Left forelimb (tissue), 1 donor: ENCODE data around the gene LAYN.

Source experiments
- DNase-seq: peaks from one replicate; pipeline ENCODE4 v3.0.0-alpha.2; 2018; ENCODE audit warnings: low spot score

LAYN gene

DNA sequence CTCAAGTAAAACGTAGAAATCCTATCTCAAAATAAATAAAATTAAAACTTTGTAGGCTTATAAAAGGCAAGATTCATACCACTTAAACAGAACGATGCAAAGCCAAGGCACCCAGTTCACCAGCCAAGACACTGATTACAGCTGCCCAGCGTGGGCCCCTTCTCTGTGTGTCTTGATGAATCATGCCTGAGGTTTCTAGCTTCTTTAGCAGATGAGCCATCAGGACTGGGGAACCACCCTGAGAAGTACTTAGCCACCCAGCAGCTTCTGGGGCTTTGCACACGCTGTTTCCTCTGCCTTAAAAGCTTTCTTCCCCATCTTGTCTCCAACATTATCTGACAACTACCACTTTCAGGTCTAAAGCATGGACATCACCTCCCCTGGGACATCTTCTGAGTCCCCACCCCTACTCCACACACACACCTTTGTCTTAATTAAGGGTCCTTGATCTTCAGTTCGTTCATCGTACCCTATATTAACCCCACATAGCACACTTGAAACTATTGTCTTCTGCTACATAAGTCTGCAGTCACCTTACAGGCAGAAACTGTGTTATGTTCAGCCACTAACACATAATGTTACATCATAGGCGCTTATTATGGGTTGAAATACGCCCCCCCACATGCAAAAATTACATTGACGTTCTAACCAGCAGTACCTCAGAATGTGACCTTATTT is 8.7 kb upstream of the LAYN start:
- DNase-seq, result no peak

GRCh38 chr11:111532365-111532709 is 8.2 kb upstream of the LAYN start:
- DNase-seq, result no peak

DNA sequence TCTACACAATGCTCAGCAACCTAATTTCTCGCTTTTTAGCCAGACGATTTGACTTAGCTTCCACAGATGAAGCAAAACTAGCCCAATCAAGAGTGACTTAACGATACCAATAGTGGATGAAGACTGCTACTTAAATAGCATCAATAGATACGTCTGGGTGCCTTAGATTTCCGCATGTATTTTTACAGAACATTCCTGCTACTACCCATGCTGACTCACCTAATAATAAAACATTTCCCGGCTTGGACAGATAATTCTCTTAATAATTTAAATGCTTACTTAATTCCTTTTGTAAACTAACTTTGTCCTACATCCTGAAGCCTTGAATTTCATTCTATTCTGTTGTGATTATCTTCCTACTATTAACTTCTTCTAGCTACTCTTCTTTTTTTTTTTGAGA is 5.2 kb upstream of the LAYN start:
- no peak for DNase-seq

DNA sequence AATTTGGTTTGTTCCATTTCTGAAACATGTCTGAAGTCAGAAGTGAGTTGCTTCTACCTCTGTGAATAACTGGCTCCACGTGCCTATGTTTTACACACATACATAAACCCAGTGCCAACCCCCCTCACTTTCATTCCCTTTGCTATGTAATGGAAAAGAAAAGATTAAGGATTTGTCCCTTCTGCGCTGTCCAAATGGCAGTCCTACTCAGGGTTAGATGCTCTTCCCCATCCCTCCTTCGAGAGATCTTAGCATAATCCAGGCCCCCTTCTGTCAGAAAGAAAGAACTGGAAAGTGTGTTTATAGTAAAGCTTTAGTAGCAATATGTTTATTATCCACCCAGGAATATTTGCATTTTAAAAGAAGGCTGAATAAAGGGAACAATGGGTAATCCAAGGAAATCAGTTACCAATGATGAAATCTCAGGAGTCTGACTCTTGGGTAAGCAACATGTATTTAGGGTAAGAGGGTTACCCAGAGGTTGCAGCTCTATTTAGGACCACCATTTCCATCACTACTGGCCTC is 3.1 kb upstream of the LAYN start:
- no peak for DNase-seq

DNA sequence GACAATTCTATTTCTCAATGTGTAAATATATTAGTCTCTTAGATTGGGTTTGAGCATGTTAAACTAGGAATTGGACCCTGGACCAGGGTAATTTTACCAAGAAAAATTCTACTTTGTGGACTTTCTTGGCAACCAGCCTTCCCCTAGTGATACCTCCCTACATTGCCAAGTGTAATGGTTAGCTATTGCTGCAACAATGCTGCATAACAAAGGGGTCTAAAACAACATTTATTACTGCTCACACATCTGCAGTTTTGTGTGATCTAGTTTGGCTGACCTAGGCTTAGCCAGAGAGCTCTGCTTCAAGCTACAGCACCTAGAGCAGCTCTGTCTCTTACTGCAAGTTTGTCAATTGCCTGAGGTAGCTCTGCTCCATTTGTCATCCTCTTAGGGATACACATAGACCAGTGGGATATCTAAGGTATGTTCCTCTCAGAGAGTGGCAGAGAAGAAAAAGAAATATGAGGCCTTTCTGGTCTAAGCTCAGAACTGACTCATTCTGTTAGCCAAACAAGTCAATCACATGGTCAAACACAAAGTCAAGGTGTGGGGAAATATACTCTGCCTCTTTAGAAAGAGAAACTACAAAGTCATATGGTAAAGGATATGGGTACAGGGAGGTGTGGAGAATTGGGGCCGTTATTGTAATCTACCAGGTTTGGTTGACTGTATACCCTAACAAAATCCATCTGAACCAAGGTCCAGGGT is 2.0 kb upstream of the LAYN start:
- DNase-seq, result no peak

- DNase-seq, result no peak
Observed at GRCh38 chr11:111539426-111540113, 950 bp upstream of the LAYN start.

DNA sequence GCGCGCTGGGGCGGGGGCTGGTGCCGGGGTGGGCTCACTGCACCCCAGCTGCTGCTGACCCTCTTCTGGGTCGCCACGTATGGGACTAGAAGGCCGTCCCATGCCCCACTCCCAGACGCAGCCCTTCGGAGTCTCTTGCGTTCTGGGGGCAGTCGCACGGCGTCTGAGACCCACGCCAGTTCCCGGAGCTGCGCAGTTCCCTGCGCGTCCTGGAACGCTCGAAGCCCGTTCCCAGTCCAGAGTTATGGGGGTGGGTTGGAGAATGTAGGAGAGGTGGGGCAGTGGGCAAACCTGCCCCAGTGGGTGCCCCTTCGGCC is 375 bp downstream of the LAYN start:
- no peak for DNase-seq

- DNase-seq, result peak; percentile 70
Observed at GRCh38 chr11:111541254-111542061, 938 bp downstream of the LAYN start.

DNA sequence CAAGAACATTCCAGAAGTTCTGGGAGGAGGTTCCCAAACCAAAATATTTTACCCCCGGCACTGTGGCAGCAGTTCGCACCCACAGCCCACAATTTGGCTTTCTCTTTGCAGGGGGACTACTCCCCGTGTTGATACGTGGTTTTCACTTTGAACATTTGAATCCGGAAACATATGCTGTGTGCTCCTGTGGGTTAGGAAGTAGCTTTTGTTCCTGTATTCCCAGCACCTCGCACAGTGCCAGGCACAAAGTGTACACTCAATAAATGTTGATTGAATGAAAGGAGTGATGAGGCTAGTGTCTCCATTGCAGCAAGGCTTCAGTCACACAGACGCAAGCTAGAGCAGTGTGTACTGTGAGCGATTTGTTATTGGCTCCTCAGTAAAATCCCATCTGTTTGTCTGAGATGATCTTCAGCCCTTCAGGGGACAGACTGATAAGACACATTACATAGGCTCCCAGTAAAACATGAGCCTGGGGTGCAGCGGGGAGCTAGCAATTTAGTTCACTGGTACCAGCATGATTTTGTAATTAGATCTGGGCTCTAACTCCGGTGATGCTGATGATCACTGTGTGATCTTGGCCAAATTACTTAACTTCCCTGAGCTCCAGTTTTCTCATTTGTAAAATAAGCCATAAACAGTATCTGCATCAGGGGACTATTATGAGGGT is 2.2 kb downstream of the LAYN start:
- no peak for DNase-seq

DNA sequence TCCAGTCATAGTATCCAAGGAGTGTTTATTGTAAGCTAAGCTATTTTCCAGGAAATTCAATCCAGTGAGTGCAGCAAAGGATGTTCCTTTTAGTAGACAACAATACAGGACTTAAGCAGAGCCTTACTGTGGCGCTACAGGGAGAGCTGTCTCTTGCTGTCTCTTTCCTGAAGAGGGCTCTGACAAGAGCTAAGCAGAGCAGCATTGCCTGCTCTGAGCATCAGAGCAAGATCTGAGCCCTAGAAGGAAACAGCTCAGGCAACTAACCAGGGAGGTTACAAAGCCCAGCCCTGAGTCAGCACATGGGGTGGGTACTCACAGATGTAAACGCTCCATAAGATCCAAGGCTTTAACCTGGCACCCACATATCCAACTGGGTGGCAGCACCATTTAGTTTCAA is 8.0 kb downstream of the LAYN start:
- DNase-seq, result no peak

GRCh38 chr11:111549196-111549868 is 8.8 kb downstream of the LAYN start:
- no peak for DNase-seq

GRCh38 chr11:111549869-111550203 is 9.3 kb downstream of the LAYN start:
- no peak for DNase-seq

- DNase-seq, result no peak
Observed at GRCh38 chr11:111550258-111550657, 9.7 kb downstream of the LAYN start.

GRCh38 chr11:111554532-111554931 is 14.0 kb downstream of the LAYN start:
- no peak for DNase-seq

GRCh38 chr11:111555255-111555654 is 14.7 kb downstream of the LAYN start:
- no peak for DNase-seq

- DNase-seq, result no peak
Observed at GRCh38 chr11:111557425-111558111, 17.0 kb downstream of the LAYN start.

DNA sequence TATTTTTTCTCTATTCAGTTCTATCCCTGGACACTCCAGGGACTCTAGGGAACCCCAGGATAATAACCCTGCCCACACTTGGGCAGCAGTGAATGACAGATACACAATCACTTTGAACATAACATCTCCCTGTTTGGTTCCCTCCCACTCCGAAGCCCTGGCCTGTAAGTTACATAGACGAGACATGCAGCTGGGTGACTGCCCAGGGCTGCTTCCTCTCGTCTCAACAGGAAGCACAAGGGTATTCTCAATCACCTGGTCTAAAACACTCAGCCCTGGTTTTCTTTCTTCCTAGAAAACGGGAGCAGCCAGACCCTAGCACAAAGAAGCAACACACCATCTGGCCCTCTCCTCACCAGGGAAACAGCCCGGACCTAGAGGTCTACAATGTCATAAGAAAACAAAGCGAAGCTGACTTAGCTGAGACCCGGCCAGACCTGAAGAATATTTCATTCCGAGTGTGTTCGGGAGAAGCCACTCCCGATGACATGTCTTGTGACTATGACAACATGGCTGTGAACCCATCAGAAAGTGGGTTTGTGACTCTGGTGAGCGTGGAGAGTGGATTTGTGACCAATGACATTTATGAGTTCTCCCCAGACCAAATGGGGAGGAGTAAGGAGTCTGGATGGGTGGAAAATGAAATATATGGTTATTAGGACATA is 19.4 kb downstream of the LAYN start:
- DNase-seq, result no peak

GRCh38 chr11:111560800-111561199 is 20.3 kb downstream of the LAYN start:
- no peak for DNase-seq

- no peak for DNase-seq
Observed at GRCh38 chr11:111561306-111561705, 20.8 kb downstream of the LAYN start.

- DNase-seq, result no peak
Observed at GRCh38 chr11:111561791-111562325, 21.3 kb downstream of the LAYN start.
